ENCODE data around the gene WNT11. TPM values are rescaled to one million over a fixed set of nuclear protein-coding genes. Genes with fewer than 3 reads are reported as not detected.

The WNT11 gene
- total RNA-seq, 2 experiments from 2014 or later: 0.30 to 1.2 TPM

- no peak for DNase-seq
- Histone ChIP-seq H3K36me3 (ENCODE audit: insufficient read depth, low read length) (no peaks in the 10 kb centered on the region), H3K4me1 (ENCODE audit: insufficient read depth, low read length) (no peaks in the 10 kb centered on the region), H3K9me3 (ENCODE audit: control insufficient read depth in 1 of 2, insufficient read depth in 1 of 2, low read length in 2 of 2) (no peaks in the 10 kb centered on the region), H3K27ac (ENCODE audit: low read depth in 1 of 2, low read length in 2 of 2) (no peak overlapping the region), H3K27me3 (ENCODE audit: control insufficient read depth in 1 of 2, insufficient read depth in 2 of 2, low read length in 2 of 2) (no peaks in the 10 kb centered on the region), H3K4me3 (ENCODE audit: low read length) (no peak overlapping the region)
- H3K9me3 Mint-ChIP-seq: no peaks in the 10 kb centered on the region
- no peak for ATAC-seq (ENCODE audit: poor library complexity)
- no peak overlapping the region for H3K27ac Mint-ChIP-seq
- H3K27me3 Mint-ChIP-seq: no peaks in the 10 kb centered on the region
- TF ChIP-seq, protein P1, sequence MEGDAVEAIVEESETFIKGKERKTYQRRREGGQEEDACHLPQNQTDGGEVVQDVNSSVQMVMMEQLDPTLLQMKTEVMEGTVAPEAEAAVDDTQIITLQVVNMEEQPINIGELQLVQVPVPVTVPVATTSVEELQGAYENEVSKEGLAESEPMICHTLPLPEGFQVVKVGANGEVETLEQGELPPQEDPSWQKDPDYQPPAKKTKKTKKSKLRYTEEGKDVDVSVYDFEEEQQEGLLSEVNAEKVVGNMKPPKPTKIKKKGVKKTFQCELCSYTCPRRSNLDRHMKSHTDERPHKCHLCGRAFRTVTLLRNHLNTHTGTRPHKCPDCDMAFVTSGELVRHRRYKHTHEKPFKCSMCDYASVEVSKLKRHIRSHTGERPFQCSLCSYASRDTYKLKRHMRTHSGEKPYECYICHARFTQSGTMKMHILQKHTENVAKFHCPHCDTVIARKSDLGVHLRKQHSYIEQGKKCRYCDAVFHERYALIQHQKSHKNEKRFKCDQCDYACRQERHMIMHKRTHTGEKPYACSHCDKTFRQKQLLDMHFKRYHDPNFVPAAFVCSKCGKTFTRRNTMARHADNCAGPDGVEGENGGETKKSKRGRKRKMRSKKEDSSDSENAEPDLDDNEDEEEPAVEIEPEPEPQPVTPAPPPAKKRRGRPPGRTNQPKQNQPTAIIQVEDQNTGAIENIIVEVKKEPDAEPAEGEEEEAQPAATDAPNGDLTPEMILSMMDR (IDR thresholded peaks at IDR 0.05): no peak
- intact Hi-C loops (cut with DNase I, micrococcal nuclease): no loop called here
- H3K4me1 Mint-ChIP-seq (ENCODE audit: low read depth): no peaks in the 10 kb centered on the region
- ChIA-PET CTCF (no interaction called here), POLR2A (no interaction called here)
- H3K36me3 Mint-ChIP-seq (ENCODE audit: low read depth): no peaks in the 10 kb centered on the region
- H3K4me3 Mint-ChIP-seq: no peak overlapping the region
These were observed 38.7 kb downstream of the WNT11 start for GRCh38 chr11:76167590-76167989.

GRCh38 chr11:76166314-76166713 is 40.0 kb downstream of the WNT11 start:
- no peak overlapping the region for H3K4me3 ChIP-seq (ENCODE audit: low read length)
- no peaks in the 10 kb centered on the region for H3K9me3 ChIP-seq (ENCODE audit: control insufficient read depth in 1 of 2, insufficient read depth in 1 of 2, low read length in 2 of 2)
- POLR2A ChIA-PET: no interaction called here
- H3K4me1 Mint-ChIP-seq (ENCODE audit: low read depth): no peaks in the 10 kb centered on the region
- H3K4me1 ChIP-seq (ENCODE audit: insufficient read depth, low read length): no peaks in the 10 kb centered on the region
- no peaks in the 10 kb centered on the region for H3K36me3 Mint-ChIP-seq (ENCODE audit: low read depth)
- CTCF ChIA-PET: no interaction called here
- H3K27ac Mint-ChIP-seq: no peak overlapping the region
- no peaks in the 10 kb centered on the region for H3K27me3 ChIP-seq (ENCODE audit: control insufficient read depth in 1 of 2, insufficient read depth in 2 of 2, low read length in 2 of 2)
- H3K36me3 ChIP-seq (ENCODE audit: insufficient read depth, low read length): no peaks in the 10 kb centered on the region
- TF ChIP-seq, protein P1 (IDR thresholded peaks at IDR 0.05): no peak
- DNase-seq: no peak
- H3K27me3 Mint-ChIP-seq: no peaks in the 10 kb centered on the region
- intact Hi-C loops (cut with DNase I, micrococcal nuclease): no loop called here
- no peak overlapping the region for H3K27ac ChIP-seq (ENCODE audit: low read depth in 1 of 2, low read length in 2 of 2)
- H3K9me3 Mint-ChIP-seq: no peaks in the 10 kb centered on the region
- H3K4me3 Mint-ChIP-seq: no peak overlapping the region
- ATAC-seq (ENCODE audit: poor library complexity): no peak

DNA sequence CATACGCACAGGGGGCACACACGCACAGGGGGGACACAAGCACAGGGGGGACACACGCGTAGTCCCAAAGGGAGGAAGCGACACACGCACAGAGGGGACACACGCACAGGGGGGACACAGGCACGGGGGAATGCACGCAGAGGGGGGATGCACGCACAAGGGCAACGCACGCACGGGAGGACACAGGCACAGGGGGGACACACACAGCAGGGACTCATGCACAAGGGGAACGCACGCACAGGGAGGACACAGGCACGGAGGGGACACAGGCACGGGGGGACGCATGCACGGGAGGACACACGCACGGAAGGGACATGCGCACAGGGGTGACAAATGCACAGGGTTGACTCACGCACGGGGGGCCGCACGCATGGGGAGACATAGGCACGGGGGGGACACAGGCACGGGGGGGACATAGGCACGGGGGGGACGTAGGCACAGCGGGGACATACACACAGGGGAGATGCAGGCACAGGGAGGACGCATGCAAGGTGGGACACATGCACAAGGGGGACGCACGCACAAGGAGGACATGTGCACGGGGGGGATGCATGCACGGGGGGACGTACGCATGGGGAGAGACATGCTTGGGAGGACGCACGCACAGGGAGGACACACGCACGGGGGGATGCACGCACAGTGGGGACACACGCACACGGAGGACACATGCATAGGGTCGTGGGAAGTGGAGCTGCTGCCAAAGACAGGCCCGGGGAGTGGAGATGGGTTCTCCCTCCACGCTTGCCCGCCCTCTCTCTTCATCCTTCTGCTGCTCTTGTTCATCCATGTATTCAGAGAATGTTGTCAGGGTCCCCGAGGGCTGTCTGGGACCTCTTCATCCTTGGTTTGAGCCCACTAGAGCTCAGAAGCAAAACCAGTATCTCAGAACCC is 41.2 kb downstream of the WNT11 start:
- Mint-ChIP-seq H3K27ac (no peak overlapping the region), H3K4me3 (no peak overlapping the region), H3K27me3 (no peaks in the 10 kb centered on the region), H3K9me3 (no peaks in the 10 kb centered on the region), H3K36me3 (ENCODE audit: low read depth) (no peaks in the 10 kb centered on the region), H3K4me1 (ENCODE audit: low read depth) (no peaks in the 10 kb centered on the region)
- intact Hi-C loops (cut with DNase I, micrococcal nuclease): no loop called here
- TF ChIP-seq, protein P1 (IDR thresholded peaks at IDR 0.05): no peak
- Histone ChIP-seq H3K27ac (ENCODE audit: low read depth in 1 of 2, low read length in 2 of 2) (no peak overlapping the region), H3K36me3 (ENCODE audit: insufficient read depth, low read length) (no peaks in the 10 kb centered on the region), H3K9me3 (ENCODE audit: control insufficient read depth in 1 of 2, insufficient read depth in 1 of 2, low read length in 2 of 2) (no peaks in the 10 kb centered on the region), H3K27me3 (ENCODE audit: control insufficient read depth in 1 of 2, insufficient read depth in 2 of 2, low read length in 2 of 2) (no peaks in the 10 kb centered on the region), H3K4me1 (ENCODE audit: insufficient read depth, low read length) (no peaks in the 10 kb centered on the region), H3K4me3 (ENCODE audit: low read length) (no peak overlapping the region)
- DNase-seq (no peak), ATAC-seq (ENCODE audit: poor library complexity) (no peak)
- POLR2A ChIA-PET: no interaction called here
- CTCF ChIA-PET: no interaction called here

Measured in CD4-positive, alpha-beta T cell (primary cell).